Gastrocnemius medialis (tissue), 4 donors: ENCODE measurements around the gene PLEKHN1. TPM values are rescaled to one million over a fixed set of nuclear protein-coding genes. Genes with fewer than 3 reads are reported as not detected.

Experiments
- ATAC-seq, 2 donors: fragments of 150-250 bp; one replicate each; pipeline ENCODE4 v1.9.1; 2016
- DNase-seq, 2 donors: peaks; one replicate each; pipeline ENCODE4 v3.0.0-alpha.2; 2019
- H3K27ac ChIP-seq, 4 donors: fragments of 200-600 bp; sonication (generic); 1 replicate in 1 of 4; 2 replicates in 3 of 4; pipeline ENCODE4 v1.5.1; 2016 to 2018; ENCODE audit warnings: mild to moderate bottlenecking in 2 of 4, moderate library complexity in 1 of 4
- H3K27me3 ChIP-seq, 3 donors: fragments of 200-600 bp; sonication (generic) in 2 of 3; 1 replicate in 1 of 3; 2 replicates in 2 of 3; pipeline versions ENCODE4 v1.5.1 to v1.6.0; 2016 to 2019; ENCODE audit warnings: mild to moderate bottlenecking in 1 of 3, moderate library complexity in 1 of 3
- H3K36me3 ChIP-seq, 2 donors: fragments of 200-600 bp; sonication (generic) in 1 of 2; one replicate each; pipeline ENCODE4 v1.5.1; 2017 to 2018
- H3K4me1 ChIP-seq, 2 donors: fragments of 200-600 bp; sonication (generic) in 1 of 2; one replicate each; pipeline ENCODE4 v1.5.1; 2016 to 2017; ENCODE audit warnings: mild to moderate bottlenecking in 2 of 2
- H3K4me3 ChIP-seq, 4 donors: fragments of 200-600 bp; sonication (generic) in 3 of 4; 1 replicate in 1 of 4; 2 replicates in 3 of 4; pipeline ENCODE4 v1.5.1; 2016 to 2019; ENCODE audit warnings: mild to moderate bottlenecking in 2 of 4
- H3K9me3 ChIP-seq, 3 donors: fragments of 200-600 bp; sonication (generic) in 2 of 3; 1 replicate in 1 of 3; 2 replicates in 2 of 3; pipeline ENCODE4 v1.5.1; 2016 to 2019
- POLR2A ChIP-seq, 2 donors: fragments of 450-650 bp; IDR thresholded peaks; one replicate each; pipeline ENCODE4 v1.6.1; 2017; ENCODE audit warnings: antibody characterized with exemption in 2 of 2, mild to moderate bottlenecking in 2 of 2, moderate library complexity in 2 of 2
- in situ Hi-C, 4 donors: fragments of 200-750 bp; cut with MboI; loops; one replicate each; pipeline versions ENCODE4 v1.15.0 to v1.8.0; 2017; ENCODE audit warnings: low sequenced_read_pairs in 4 of 4
- intact Hi-C: fragments of 100-400 bp; cut with DNase I; formaldehyde crosslinking; loops from one replicate; pipeline ENCODE4 v1.15.1; 2023; ENCODE audit warnings: low total_unique reads
- total RNA-seq, 4 donors: library from RNA; depleted of rRNA; stranded (reverse); fragments of >200 nt; gene quantifications; one replicate each; pipeline versions ENCODE4 v1.1.0 to v1.2.3, GENCODE V29; 2016
- TF ChIP-seq, protein P1 (sequence below), 5 experiments: fragments of 450-650 bp in 3 of 5; fragments of 200-600 bp in 2 of 5; sonication (generic) in 2 of 5; IDR thresholded peaks in 4 of 5; conservative IDR thresholded peaks in 1 of 5; 1 replicate in 4 of 5; 2 replicates in 1 of 5; pipeline ENCODE4 v1.5.1; 2016 to 2019; ENCODE audit warnings: antibody characterized with exemption in 5 of 5, mild to moderate bottlenecking in 3 of 5, moderate library complexity in 3 of 5

The PLEKHN1 gene
- total RNA-seq, 4 donors from 2014 or later = 0.23 TPM; not detected in 3

DNA sequence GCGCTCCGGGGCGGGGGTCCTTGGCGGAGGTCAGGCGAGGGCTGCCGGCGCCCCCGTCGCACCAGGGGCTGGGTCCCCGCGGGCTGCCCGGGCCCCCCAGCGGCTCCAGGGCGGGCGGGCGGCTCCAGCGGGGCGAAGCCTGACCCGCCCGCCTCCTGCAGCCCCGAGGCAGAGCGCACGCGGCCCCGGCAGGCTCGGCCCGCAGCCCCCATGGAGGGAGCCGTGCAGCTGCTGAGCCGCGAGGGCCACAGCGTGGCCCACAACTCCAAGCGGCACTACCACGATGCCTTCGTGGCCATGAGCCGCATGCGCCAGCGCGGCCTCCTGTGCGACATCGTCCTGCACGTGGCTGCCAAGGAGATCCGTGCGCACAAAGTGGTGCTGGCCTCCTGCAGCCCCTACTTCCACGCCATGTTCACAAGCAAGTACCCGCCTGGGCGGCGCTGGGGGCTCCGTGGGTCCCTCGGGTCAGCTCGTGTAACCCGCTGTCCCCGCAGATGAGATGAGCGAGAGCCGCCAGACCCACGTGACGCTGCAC is 5.1 kb upstream of the PLEKHN1 start:
- intact Hi-C loops (loop anchor here (5.0 kb wide), 1 partner anchor 54 kb away; no protein-coding TSS in a partner anchor), in situ Hi-C loops (no loop called here)
- TF ChIP-seq, protein P1, sequence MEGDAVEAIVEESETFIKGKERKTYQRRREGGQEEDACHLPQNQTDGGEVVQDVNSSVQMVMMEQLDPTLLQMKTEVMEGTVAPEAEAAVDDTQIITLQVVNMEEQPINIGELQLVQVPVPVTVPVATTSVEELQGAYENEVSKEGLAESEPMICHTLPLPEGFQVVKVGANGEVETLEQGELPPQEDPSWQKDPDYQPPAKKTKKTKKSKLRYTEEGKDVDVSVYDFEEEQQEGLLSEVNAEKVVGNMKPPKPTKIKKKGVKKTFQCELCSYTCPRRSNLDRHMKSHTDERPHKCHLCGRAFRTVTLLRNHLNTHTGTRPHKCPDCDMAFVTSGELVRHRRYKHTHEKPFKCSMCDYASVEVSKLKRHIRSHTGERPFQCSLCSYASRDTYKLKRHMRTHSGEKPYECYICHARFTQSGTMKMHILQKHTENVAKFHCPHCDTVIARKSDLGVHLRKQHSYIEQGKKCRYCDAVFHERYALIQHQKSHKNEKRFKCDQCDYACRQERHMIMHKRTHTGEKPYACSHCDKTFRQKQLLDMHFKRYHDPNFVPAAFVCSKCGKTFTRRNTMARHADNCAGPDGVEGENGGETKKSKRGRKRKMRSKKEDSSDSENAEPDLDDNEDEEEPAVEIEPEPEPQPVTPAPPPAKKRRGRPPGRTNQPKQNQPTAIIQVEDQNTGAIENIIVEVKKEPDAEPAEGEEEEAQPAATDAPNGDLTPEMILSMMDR (IDR thresholded peaks at IDR 0.05 in 4 of 5, conservative IDR thresholded peaks at IDR 0.05 in 1 of 5) = no peak
- TF ChIP-seq POLR2A (IDR thresholded peaks at IDR 0.05) = no peak
- DNase-seq (no peak), ATAC-seq (no peak)
- Histone ChIP-seq H3K36me3 (peaks cover 0 to 12% of the 10 kb centered on the region in 2 donors), H3K9me3 (no peaks in the 10 kb centered on the region), H3K4me1 (peaks cover 15 to 26% of the 10 kb centered on the region in 2 donors), H3K4me3 (peak overlapping the region; percentile 60 to 93 (median 88)), H3K27me3 (peaks cover 0 to 7% (median 0%) of the 10 kb centered on the region in 3 donors), H3K27ac (no peak overlapping the region)

DNA sequence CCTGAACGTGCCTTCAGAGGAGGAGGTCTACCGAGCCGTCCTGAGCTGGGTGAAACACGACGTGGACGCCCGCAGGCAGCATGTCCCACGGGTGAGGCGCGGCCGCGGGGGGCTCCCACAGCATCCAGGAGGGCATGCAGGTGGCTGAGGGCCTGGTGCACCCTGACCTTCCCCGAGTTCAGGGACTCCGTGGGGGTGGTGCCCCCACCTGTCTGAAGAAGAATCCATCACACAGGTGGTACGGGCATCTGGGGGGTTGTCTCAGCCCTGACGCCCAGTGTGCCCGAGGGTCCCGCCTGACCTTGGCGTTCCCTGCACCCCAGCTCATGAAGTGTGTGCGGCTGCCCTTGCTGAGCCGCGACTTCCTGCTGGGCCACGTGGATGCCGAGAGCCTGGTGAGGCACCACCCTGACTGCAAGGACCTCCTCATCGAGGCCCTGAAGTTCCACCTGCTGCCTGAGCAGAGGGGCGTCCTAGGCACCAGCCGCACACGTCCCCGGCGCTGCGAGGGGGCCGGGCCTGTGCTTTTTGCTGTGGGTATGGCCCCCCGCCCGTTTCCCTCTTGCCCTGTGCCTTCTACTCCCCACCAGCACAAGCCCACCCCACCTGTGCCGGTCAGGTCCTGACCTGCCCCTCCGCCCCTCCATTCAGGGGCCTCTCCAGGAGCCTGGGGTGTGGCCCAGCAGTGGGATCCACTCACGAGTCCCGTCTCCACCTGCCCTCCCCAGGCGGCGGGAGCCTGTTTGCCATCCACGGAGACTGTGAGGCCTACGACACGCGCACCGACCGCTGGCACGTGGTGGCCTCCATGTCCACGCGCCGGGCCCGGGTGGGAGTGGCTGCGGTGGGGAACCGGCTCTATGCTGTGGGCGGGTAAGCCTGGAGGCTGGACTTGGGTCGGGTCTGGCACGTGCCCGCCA is 3.6 kb upstream of the PLEKHN1 start:
- no peak for TF ChIP-seq POLR2A (IDR thresholded peaks at IDR 0.05)
- TF ChIP-seq, protein P1 (IDR thresholded peaks at IDR 0.05 in 4 of 5, conservative IDR thresholded peaks at IDR 0.05 in 1 of 5) = no peak
- Histone ChIP-seq H3K9me3 (no peaks in the 10 kb centered on the region), H3K4me1 (peaks cover 14 to 26% of the 10 kb centered on the region in 2 donors), H3K36me3 (peaks cover 0 to 2% of the 10 kb centered on the region in 2 donors), H3K27ac (no peak overlapping the region), H3K4me3 (no peak overlapping the region), H3K27me3 (peaks cover 0 to 17% (median 0%) of the 10 kb centered on the region in 3 donors)
- DNase-seq (peak in 1 of 2 donors; percentile 14), ATAC-seq (no peak)
- in situ Hi-C loops (no loop called here), intact Hi-C loops (loop anchor here (5.0 kb wide), 1 partner anchor 55 kb away; no protein-coding TSS in a partner anchor)

DNA sequence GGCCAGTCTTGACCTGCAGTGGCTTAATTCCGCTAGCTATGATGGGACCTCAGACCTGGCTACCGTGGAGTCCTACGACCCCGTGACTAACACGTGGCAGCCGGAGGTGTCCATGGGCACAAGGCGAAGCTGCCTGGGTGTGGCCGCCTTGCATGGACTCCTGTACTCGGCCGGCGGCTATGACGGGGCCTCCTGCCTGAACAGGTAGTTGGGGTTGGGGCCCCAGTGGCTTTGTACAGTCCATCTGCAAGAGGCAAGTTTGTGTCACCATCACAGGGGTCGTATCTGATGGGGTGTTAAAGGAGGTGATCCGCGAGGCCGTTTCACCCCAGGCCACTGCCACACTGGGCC is 3.0 kb upstream of the PLEKHN1 start:
- H3K36me3 ChIP-seq = peaks cover 0 to 2% of the 10 kb centered on the region in 2 donors
- ATAC-seq = no peak
- in situ Hi-C loops (no loop called here), intact Hi-C loops (loop anchor here (5.0 kb wide), 1 partner anchor 56 kb away; no protein-coding TSS in a partner anchor)
- H3K27me3 ChIP-seq = peaks cover 2 to 22% (median 3%) of the 10 kb centered on the region in 3 donors
- TF ChIP-seq, protein P1 (IDR thresholded peaks at IDR 0.05 in 4 of 5, conservative IDR thresholded peaks at IDR 0.05 in 1 of 5) = no peak
- TF ChIP-seq POLR2A (IDR thresholded peaks at IDR 0.05) = no peak
- peaks cover 8 to 20% of the 10 kb centered on the region in 2 donors for H3K4me1 ChIP-seq
- H3K9me3 ChIP-seq = no peaks in the 10 kb centered on the region
- H3K27ac ChIP-seq = no peak overlapping the region
- no peak overlapping the region for H3K4me3 ChIP-seq
- no peak for DNase-seq

DNA sequence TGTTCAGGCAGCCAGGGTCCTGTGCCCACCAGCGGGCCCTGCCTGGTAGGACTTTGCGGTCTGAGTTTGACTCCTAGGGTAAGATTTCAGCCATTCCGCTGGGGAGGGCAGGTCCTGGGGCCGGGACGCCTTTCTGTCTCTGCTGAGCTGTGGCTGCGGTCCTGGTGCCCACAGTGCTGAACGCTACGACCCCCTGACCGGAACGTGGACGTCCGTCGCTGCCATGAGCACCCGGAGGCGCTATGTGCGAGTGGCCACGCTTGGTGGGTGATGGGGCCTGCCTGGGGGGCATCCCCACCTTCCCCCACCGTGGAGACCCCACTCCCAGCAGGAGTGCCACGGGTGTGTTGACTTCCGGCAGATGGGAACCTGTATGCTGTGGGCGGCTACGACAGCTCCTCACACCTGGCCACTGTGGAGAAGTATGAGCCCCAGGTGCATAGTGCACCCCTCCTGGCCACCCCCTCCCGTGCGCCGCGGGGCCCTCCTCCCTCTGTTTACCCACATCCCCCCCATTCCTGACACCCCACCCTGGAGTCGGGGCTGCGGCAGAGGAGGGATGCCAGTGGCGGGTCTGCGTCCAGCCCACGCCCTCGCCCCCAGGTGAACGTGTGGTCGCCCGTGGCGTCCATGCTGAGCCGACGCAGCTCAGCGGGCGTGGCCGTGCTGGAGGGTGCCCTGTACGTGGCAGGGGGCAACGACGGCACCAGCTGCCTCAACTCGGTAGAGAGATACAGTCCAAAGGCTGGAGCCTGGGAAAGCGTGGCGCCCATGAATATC is 2.3 kb upstream of the PLEKHN1 start:
- in situ Hi-C loops = no loop called here

More for the DNA sequence above, 2.3 kb upstream of the PLEKHN1 start:
- ATAC-seq (no peak), DNase-seq (peak in 1 of 2 donors; percentile 15)
- Histone ChIP-seq H3K27ac (no peak overlapping the region), H3K4me3 (no peak overlapping the region), H3K4me1 (peaks cover 5 to 16% of the 10 kb centered on the region in 2 donors), H3K27me3 (peaks cover 2 to 22% (median 8%) of the 10 kb centered on the region in 3 donors), H3K9me3 (no peaks in the 10 kb centered on the region), H3K36me3 (peaks cover 0 to 2% of the 10 kb centered on the region in 2 donors)
- intact Hi-C loops = loop anchor here (5.0 kb wide), 1 partner anchor 57 kb away; no protein-coding TSS in a partner anchor
- TF ChIP-seq, protein P1 (IDR thresholded peaks at IDR 0.05 in 4 of 5, conservative IDR thresholded peaks at IDR 0.05 in 1 of 5) = no peak
- no peak for TF ChIP-seq POLR2A (IDR thresholded peaks at IDR 0.05)
